ENCODE results near the gene TRAPPC11.

- TF ChIP-seq CTCF (IDR thresholded peaks at IDR 0.05; ENCODE audit: insufficient read depth, low read depth, low read length) (no peak), EZH2 (IDR thresholded peaks at IDR 0.05; ENCODE audit: insufficient read depth, low read length) (no peak)
These were observed 25.4 kb upstream of the TRAPPC11 start for GRCh38 chr4:183633476-183634400.
